Activated B cell treated with CpG ODN at 0.5 μM for 24 hours (primary cell): ENCODE results near the gene GPRIN3. TPM values are rescaled to one million over a fixed set of nuclear protein-coding genes. Genes with fewer than 3 reads are reported as not detected.

Experiments used
- ATAC-seq: fragments of 200-7000 bp; cut with Tn5 transposase; one replicate; pipeline ENCODE4 v1.10.0; 2021; ENCODE audit warnings: low read depth, mild to moderate bottlenecking, moderate library complexity
- CTCF ChIA-PET: fragments of 350-600 bp; sonication (Branson Sonifier 250); formaldehyde crosslinking; loops from one replicate; lab custom pipeline; 2021; ENCODE audit warnings: antibody characterized with exemption; lab: Charles Lee
- POLR2A ChIA-PET: fragments of 350-600 bp; sonication (Branson Sonifier 250); formaldehyde crosslinking; loops from one replicate; lab custom pipeline; 2021; ENCODE audit warnings: antibody characterized with exemption; lab: Charles Lee
- DNase-seq: peaks from one replicate; pipeline ENCODE4 v3.0.0; 2022
- H3K27ac Mint-ChIP-seq: one replicate; pipeline ENCODE4 v1.8.0; 2020; ENCODE audit warnings: mixed read lengths
- H3K27me3 Mint-ChIP-seq: one replicate; pipeline ENCODE4 v1.8.0; 2021; ENCODE audit warnings: mixed read lengths
- H3K36me3 Mint-ChIP-seq: one replicate; pipeline ENCODE4 v1.8.0; 2021; ENCODE audit warnings: low read depth, mixed read lengths
- H3K4me1 Mint-ChIP-seq: one replicate; pipeline ENCODE4 v1.8.0; 2021; ENCODE audit warnings: mixed read lengths
- H3K4me3 Mint-ChIP-seq: one replicate; pipeline ENCODE4 v1.8.0; 2020; ENCODE audit warnings: mild to moderate bottlenecking, mixed read lengths
- H3K9me3 Mint-ChIP-seq: one replicate; pipeline ENCODE4 v1.8.0; 2020; ENCODE audit warnings: mixed read lengths
- CTCF ChIP-seq: fragments of 200-600 bp; IDR thresholded peaks from one replicate; pipeline ENCODE4 v1.8.0; 2022; ENCODE audit warnings: antibody characterized with exemption, mild to moderate bottlenecking
- intact Hi-C: fragments of 100-400 bp; cut with micrococcal nuclease; formaldehyde crosslinking; loops from one replicate; pipeline ENCODE4 v1.15.1; 2024
- total RNA-seq: library from RNA; stranded (reverse); gene quantifications from 2 replicates; pipeline ENCODE4 v1.2.3, GENCODE V29; 2022

The GPRIN3 gene
- total RNA-seq, 1 donor from 2014 or later = 1.8 TPM

- intact Hi-C loops = loop anchor here (1.0 to 5.0 kb wide), 3 partner anchors 45 to 180 kb away; no protein-coding TSS in a partner anchor
- Mint-ChIP-seq H3K4me1 (no peaks in the 10 kb centered on the region), H3K36me3 (no peaks in the 10 kb centered on the region), H3K27ac (no peak overlapping the region), H3K27me3 (no peaks in the 10 kb centered on the region), H3K4me3 (no peak overlapping the region), H3K9me3 (no peaks in the 10 kb centered on the region)
- ChIA-PET CTCF (interaction anchor here (0.8 to 2.3 kb wide), 5 partner anchors 10 to 181 kb away, joined by 3 to 5 read pairs (median 5); no protein-coding TSS in a partner anchor), POLR2A (no interaction called here)
- no peak for TF ChIP-seq CTCF
- no peak for DNase-seq
- no peak for ATAC-seq
These were observed 53.7 kb downstream of the GPRIN3 start for GRCh38 chr4:89253935-89254334.

GRCh38 chr4:89253311-89253710 lies 54.3 kb downstream of the GPRIN3 start:
- ATAC-seq (no peak), DNase-seq (no peak)
- Mint-ChIP-seq H3K36me3 (no peaks in the 10 kb centered on the region), H3K4me3 (no peak overlapping the region), H3K9me3 (no peaks in the 10 kb centered on the region), H3K27me3 (no peaks in the 10 kb centered on the region), H3K4me1 (no peaks in the 10 kb centered on the region), H3K27ac (no peak overlapping the region)
- ChIA-PET CTCF (interaction anchor here (0.8 to 2.3 kb wide), 5 partner anchors 11 to 182 kb away, joined by 3 to 5 read pairs (median 5); no protein-coding TSS in a partner anchor), POLR2A (no interaction called here)
- no peak for TF ChIP-seq CTCF
- intact Hi-C loops = loop anchor here (5.0 kb wide), 1 partner anchor 159 kb away; no protein-coding TSS in a partner anchor

GRCh38 chr4:89251396-89251795 lies 56.2 kb downstream of the GPRIN3 start:
- ChIA-PET CTCF (interaction anchor here (0.6 kb wide), 1 partner anchor 161 kb away, joined by 3 read pairs; no protein-coding TSS in a partner anchor), POLR2A (no interaction called here)
- ATAC-seq (no peak), DNase-seq (no peak)
- H3K9me3 Mint-ChIP-seq = no peaks in the 10 kb centered on the region
- H3K36me3 Mint-ChIP-seq = no peaks in the 10 kb centered on the region
- H3K4me1 Mint-ChIP-seq = no peaks in the 10 kb centered on the region
- no peaks in the 10 kb centered on the region for H3K27me3 Mint-ChIP-seq
- no peak overlapping the region for H3K4me3 Mint-ChIP-seq
- intact Hi-C loops = loop anchor here (5.0 kb wide), 1 partner anchor 161 kb away; no protein-coding TSS in a partner anchor
- no peak for TF ChIP-seq CTCF
- no peak overlapping the region for H3K27ac Mint-ChIP-seq

GRCh38 chr4:89249716-89250361 lies 57.8 kb downstream of the GPRIN3 start:
- no peak for TF ChIP-seq CTCF
- intact Hi-C loops = loop anchor here (5.0 kb wide), 1 partner anchor 162 kb away; no protein-coding TSS in a partner anchor
- POLR2A ChIA-PET = no interaction called here
- Mint-ChIP-seq H3K27me3 (no peaks in the 10 kb centered on the region), H3K4me3 (no peak overlapping the region), H3K27ac (no peak overlapping the region), H3K4me1 (no peaks in the 10 kb centered on the region), H3K36me3 (no peaks in the 10 kb centered on the region), H3K9me3 (no peaks in the 10 kb centered on the region)
- ATAC-seq (no peak), DNase-seq (no peak)
- CTCF ChIA-PET = no interaction called here

- POLR2A ChIA-PET = no interaction called here
- H3K4me1 Mint-ChIP-seq = no peaks in the 10 kb centered on the region
- H3K4me3 Mint-ChIP-seq = no peak overlapping the region
- CTCF ChIA-PET = interaction anchor here (1.0 kb wide), 1 partner anchor 23 kb away, joined by 3 read pairs; no protein-coding TSS in a partner anchor
- H3K27ac Mint-ChIP-seq = no peak overlapping the region
- H3K27me3 Mint-ChIP-seq = no peaks in the 10 kb centered on the region
- DNase-seq = no peak
- H3K9me3 Mint-ChIP-seq = no peaks in the 10 kb centered on the region
- TF ChIP-seq CTCF = no peak
- intact Hi-C loops = no loop called here
- no peak for ATAC-seq
- no peaks in the 10 kb centered on the region for H3K36me3 Mint-ChIP-seq
These were observed 58.3 kb downstream of the GPRIN3 start for GRCh38 chr4:89249313-89249712.
